ENCODE data around the gene SLC25A42. TPM values are rescaled to one million over a fixed set of nuclear protein-coding genes. Genes with fewer than 3 reads are reported as not detected.

Gene SLC25A42
- total and polyA plus RNA-seq, 4 donors = 3.8 to 12.5 (median 9.9) TPM

- ATAC-seq (ENCODE audit: low FRiP score) = no peak
- whole genome bisulfite sequencing, 2 donors = 82% methylated on average over 13 of the region's 13 CpGs
- no peak overlapping the region for H3K27ac ChIP-seq (ENCODE audit: low read depth in 1 of 2, low read length in 2 of 2)
- intact Hi-C loops (cut with DNase I) = no loop called here
- H3K4me1 ChIP-seq (ENCODE audit: control insufficient read depth in 1 of 2, insufficient read depth in 2 of 2, low read length in 2 of 2) = no peaks in the 10 kb centered on the region
- H3K27me3 ChIP-seq (ENCODE audit: control insufficient read depth in 1 of 2, insufficient read depth in 2 of 2, low read length in 1 of 2) = no peaks in the 10 kb centered on the region
- H3K36me3 ChIP-seq (ENCODE audit: control insufficient read depth in 1 of 2, insufficient read depth in 2 of 2, low read length in 1 of 2) = no peaks in the 10 kb centered on the region
- no peaks in the 10 kb centered on the region for H3K9me3 ChIP-seq (ENCODE audit: control insufficient read depth, low read length)
- DNase-seq = no peak
- no peak overlapping the region for H3K4me3 ChIP-seq (ENCODE audit: low read length in 2 of 2)
Observed at GRCh38 chr19:19074196-19074882, 10.5 kb downstream of the SLC25A42 start.

- Histone ChIP-seq H3K4me1 (ENCODE audit: control insufficient read depth in 1 of 2, insufficient read depth in 2 of 2, low read length in 2 of 2) (no peaks in the 10 kb centered on the region), H3K27me3 (ENCODE audit: control insufficient read depth in 1 of 2, insufficient read depth in 2 of 2, low read length in 1 of 2) (no peaks in the 10 kb centered on the region), H3K36me3 (ENCODE audit: control insufficient read depth in 1 of 2, insufficient read depth in 2 of 2, low read length in 1 of 2) (no peaks in the 10 kb centered on the region), H3K9me3 (ENCODE audit: control insufficient read depth, low read length) (no peaks in the 10 kb centered on the region), H3K27ac (ENCODE audit: low read depth in 1 of 2, low read length in 2 of 2) (no peak overlapping the region), H3K4me3 (ENCODE audit: low read length in 2 of 2) (no peak overlapping the region)
- DNase-seq = no peak
- intact Hi-C loops (cut with DNase I) = no loop called here
- WGBS, 2 donors = 92% methylated on average over 8 of the region's 8 CpGs
- ATAC-seq (ENCODE audit: low FRiP score) = no peak
Observed at GRCh38 chr19:19075126-19075525, 11.3 kb downstream of the SLC25A42 start.

- no peaks in the 10 kb centered on the region for H3K36me3 ChIP-seq (ENCODE audit: control insufficient read depth in 1 of 2, insufficient read depth in 2 of 2, low read length in 1 of 2)
- H3K27me3 ChIP-seq (ENCODE audit: control insufficient read depth in 1 of 2, insufficient read depth in 2 of 2, low read length in 1 of 2) = no peaks in the 10 kb centered on the region
- no peak overlapping the region for H3K27ac ChIP-seq (ENCODE audit: low read depth in 1 of 2, low read length in 2 of 2)
- no peak for ATAC-seq (ENCODE audit: low FRiP score)
- DNase-seq = no peak
- H3K4me3 ChIP-seq (ENCODE audit: low read length in 2 of 2) = no peak overlapping the region
- intact Hi-C loops (cut with DNase I) = no loop called here
- H3K9me3 ChIP-seq (ENCODE audit: control insufficient read depth, low read length) = no peaks in the 10 kb centered on the region
- 72 to 73% methylated on average over 1 of the region's 1 CpG for WGBS, 2 donors
- H3K4me1 ChIP-seq (ENCODE audit: control insufficient read depth in 1 of 2, insufficient read depth in 2 of 2, low read length in 2 of 2) = no peaks in the 10 kb centered on the region
Observed at GRCh38 chr19:19076476-19076875, 12.7 kb downstream of the SLC25A42 start.

- Histone ChIP-seq H3K4me1 (ENCODE audit: control insufficient read depth in 1 of 2, insufficient read depth in 2 of 2, low read length in 2 of 2) (no peaks in the 10 kb centered on the region), H3K36me3 (ENCODE audit: control insufficient read depth in 1 of 2, insufficient read depth in 2 of 2, low read length in 1 of 2) (no peaks in the 10 kb centered on the region), H3K4me3 (ENCODE audit: low read length in 2 of 2) (no peak overlapping the region), H3K27ac (ENCODE audit: low read depth in 1 of 2, low read length in 2 of 2) (no peak overlapping the region), H3K27me3 (ENCODE audit: control insufficient read depth in 1 of 2, insufficient read depth in 2 of 2, low read length in 1 of 2) (no peaks in the 10 kb centered on the region), H3K9me3 (ENCODE audit: control insufficient read depth, low read length) (no peaks in the 10 kb centered on the region)
- WGBS, 2 donors = 97 to 98% methylated on average over 7 of the region's 7 CpGs
- DNase-seq (no peak), ATAC-seq (ENCODE audit: low FRiP score) (no peak)
- intact Hi-C loops (cut with DNase I) = no loop called here
Observed at GRCh38 chr19:19077103-19077502, 13.3 kb downstream of the SLC25A42 start.

GRCh38 chr19:19078801-19079200 is 15.0 kb downstream of the SLC25A42 start:
- 97% methylated on average over 6 of the region's 6 CpGs for WGBS, 2 donors
- no peaks in the 10 kb centered on the region for H3K36me3 ChIP-seq (ENCODE audit: control insufficient read depth in 1 of 2, insufficient read depth in 2 of 2, low read length in 1 of 2)
- H3K27me3 ChIP-seq (ENCODE audit: control insufficient read depth in 1 of 2, insufficient read depth in 2 of 2, low read length in 1 of 2) = no peaks in the 10 kb centered on the region
- DNase-seq (no peak), ATAC-seq (ENCODE audit: low FRiP score) (no peak)
- H3K27ac ChIP-seq (ENCODE audit: low read depth in 1 of 2, low read length in 2 of 2) = no peak overlapping the region
- H3K4me3 ChIP-seq (ENCODE audit: low read length in 2 of 2) = no peak overlapping the region
- H3K9me3 ChIP-seq (ENCODE audit: control insufficient read depth, low read length) = no peaks in the 10 kb centered on the region
- intact Hi-C loops (cut with DNase I) = no loop called here
- H3K4me1 ChIP-seq (ENCODE audit: control insufficient read depth in 1 of 2, insufficient read depth in 2 of 2, low read length in 2 of 2) = no peaks in the 10 kb centered on the region

- Histone ChIP-seq H3K36me3 (ENCODE audit: control insufficient read depth in 1 of 2, insufficient read depth in 2 of 2, low read length in 1 of 2) (no peaks in the 10 kb centered on the region), H3K4me1 (ENCODE audit: control insufficient read depth in 1 of 2, insufficient read depth in 2 of 2, low read length in 2 of 2) (no peaks in the 10 kb centered on the region), H3K27ac (ENCODE audit: low read depth in 1 of 2, low read length in 2 of 2) (no peak overlapping the region), H3K9me3 (ENCODE audit: control insufficient read depth, low read length) (no peaks in the 10 kb centered on the region), H3K27me3 (ENCODE audit: control insufficient read depth in 1 of 2, insufficient read depth in 2 of 2, low read length in 1 of 2) (no peaks in the 10 kb centered on the region), H3K4me3 (ENCODE audit: low read length in 2 of 2) (no peak overlapping the region)
- intact Hi-C loops (cut with DNase I) = no loop called here
- DNase-seq (no peak), ATAC-seq (ENCODE audit: low FRiP score) (no peak)
- WGBS, 2 donors = 98 to 100% methylated on average over 1 of the region's 1 CpG
Observed at GRCh38 chr19:19079571-19079970, 15.8 kb downstream of the SLC25A42 start.

GRCh38 chr19:19081642-19082151 is 17.9 kb downstream of the SLC25A42 start:
- DNase-seq (no peak), ATAC-seq (ENCODE audit: low FRiP score) (no peak)
- H3K27ac ChIP-seq (ENCODE audit: low read depth in 1 of 2, low read length in 2 of 2) = no peak overlapping the region
- no peaks in the 10 kb centered on the region for H3K27me3 ChIP-seq (ENCODE audit: control insufficient read depth in 1 of 2, insufficient read depth in 2 of 2, low read length in 1 of 2)
- H3K36me3 ChIP-seq (ENCODE audit: control insufficient read depth in 1 of 2, insufficient read depth in 2 of 2, low read length in 1 of 2) = no peaks in the 10 kb centered on the region
- intact Hi-C loops (cut with DNase I) = no loop called here
- H3K4me3 ChIP-seq (ENCODE audit: low read length in 2 of 2) = no peak overlapping the region
- no peaks in the 10 kb centered on the region for H3K9me3 ChIP-seq (ENCODE audit: control insufficient read depth, low read length)
- no peaks in the 10 kb centered on the region for H3K4me1 ChIP-seq (ENCODE audit: control insufficient read depth in 1 of 2, insufficient read depth in 2 of 2, low read length in 2 of 2)
- 67 to 72% methylated on average over 16 of the region's 16 CpGs for WGBS, 2 donors

GRCh38 chr19:19083413-19084178 is 19.8 kb downstream of the SLC25A42 start:
- DNase-seq (no peak), ATAC-seq (ENCODE audit: low FRiP score) (no peak)
- no peaks in the 10 kb centered on the region for H3K36me3 ChIP-seq (ENCODE audit: control insufficient read depth in 1 of 2, insufficient read depth in 2 of 2, low read length in 1 of 2)
- H3K9me3 ChIP-seq (ENCODE audit: control insufficient read depth, low read length) = no peaks in the 10 kb centered on the region
- WGBS, 2 donors = 87 to 89% methylated on average over 10 of the region's 10 CpGs
- no peak overlapping the region for H3K4me3 ChIP-seq (ENCODE audit: low read length in 2 of 2)
- no peaks in the 10 kb centered on the region for H3K27me3 ChIP-seq (ENCODE audit: control insufficient read depth in 1 of 2, insufficient read depth in 2 of 2, low read length in 1 of 2)
- intact Hi-C loops (cut with DNase I) = no loop called here
- H3K4me1 ChIP-seq (ENCODE audit: control insufficient read depth in 1 of 2, insufficient read depth in 2 of 2, low read length in 2 of 2) = no peaks in the 10 kb centered on the region
- H3K27ac ChIP-seq (ENCODE audit: low read depth in 1 of 2, low read length in 2 of 2) = no peak overlapping the region

GRCh38 chr19:19087676-19088075 is 23.9 kb downstream of the SLC25A42 start:
- H3K9me3 ChIP-seq (ENCODE audit: control insufficient read depth, low read length) = no peaks in the 10 kb centered on the region
- ATAC-seq (ENCODE audit: low FRiP score) (no peak), DNase-seq (no peak)
- no peak overlapping the region for H3K4me3 ChIP-seq (ENCODE audit: low read length in 2 of 2)
- H3K4me1 ChIP-seq (ENCODE audit: control insufficient read depth in 1 of 2, insufficient read depth in 2 of 2, low read length in 2 of 2) = no peaks in the 10 kb centered on the region
- no peaks in the 10 kb centered on the region for H3K36me3 ChIP-seq (ENCODE audit: control insufficient read depth in 1 of 2, insufficient read depth in 2 of 2, low read length in 1 of 2)
- WGBS, 2 donors = 86 to 94% methylated on average over 2 of the region's 2 CpGs
- H3K27ac ChIP-seq (ENCODE audit: low read depth in 1 of 2, low read length in 2 of 2) = no peak overlapping the region
- intact Hi-C loops (cut with DNase I) = no loop called here
- H3K27me3 ChIP-seq (ENCODE audit: control insufficient read depth in 1 of 2, insufficient read depth in 2 of 2, low read length in 1 of 2) = no peaks in the 10 kb centered on the region
